GM20000 (cell line): ENCODE measurements around the gene PTH1R.

Source experiments
- DNase-seq: peaks from one replicate; pipeline ENCODE4 v3.0.0; 2012; ENCODE audit warnings: low spot score
- CTCF ChIP-seq: IDR thresholded peaks from 2 replicates; pipeline ENCODE4 v1.5.1; 2012; ENCODE audit warnings: mild to moderate bottlenecking, control low read depth; ENCODE audit errors: extremely low read depth, missing control alignments

Gene PTH1R

GRCh38 chr3:46866032-46866595, 11.4 kb upstream of the PTH1R start:
- no peak for DNase-seq
- TF ChIP-seq CTCF: no peak

- DNase-seq: peak; percentile 87
- peak; percentile 86 for TF ChIP-seq CTCF
Measured at GRCh38 chr3:46866720-46867549, 10.6 kb upstream of the PTH1R start.

- no peak for TF ChIP-seq CTCF
- no peak for DNase-seq
Measured at GRCh38 chr3:46867550-46867898, 10.0 kb upstream of the PTH1R start.

- no peak for DNase-seq
- TF ChIP-seq CTCF: no peak
Measured at GRCh38 chr3:46868287-46868686, 9.2 kb upstream of the PTH1R start.

DNA sequence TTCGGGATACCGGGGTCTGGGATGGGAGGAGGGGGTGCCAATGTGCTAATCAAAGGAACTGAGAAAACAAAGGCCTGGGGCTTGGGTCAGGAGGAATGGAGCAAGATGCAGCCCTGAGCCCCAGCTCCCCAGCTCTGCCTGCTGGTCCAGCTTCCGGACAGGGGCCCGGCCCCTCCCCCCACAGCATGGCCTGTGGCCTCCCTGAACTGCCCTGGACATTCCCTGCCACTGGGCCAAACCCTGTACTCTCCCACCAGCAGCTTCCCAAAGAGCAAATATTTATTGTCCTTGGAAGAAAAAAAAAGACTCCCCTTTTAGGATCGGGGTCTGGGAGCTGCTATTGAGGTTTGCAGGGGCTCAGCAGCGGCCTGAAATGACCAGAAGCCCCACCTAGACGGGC, 8.6 kb upstream of the PTH1R start:
- no peak for TF ChIP-seq CTCF
- no peak for DNase-seq

DNA sequence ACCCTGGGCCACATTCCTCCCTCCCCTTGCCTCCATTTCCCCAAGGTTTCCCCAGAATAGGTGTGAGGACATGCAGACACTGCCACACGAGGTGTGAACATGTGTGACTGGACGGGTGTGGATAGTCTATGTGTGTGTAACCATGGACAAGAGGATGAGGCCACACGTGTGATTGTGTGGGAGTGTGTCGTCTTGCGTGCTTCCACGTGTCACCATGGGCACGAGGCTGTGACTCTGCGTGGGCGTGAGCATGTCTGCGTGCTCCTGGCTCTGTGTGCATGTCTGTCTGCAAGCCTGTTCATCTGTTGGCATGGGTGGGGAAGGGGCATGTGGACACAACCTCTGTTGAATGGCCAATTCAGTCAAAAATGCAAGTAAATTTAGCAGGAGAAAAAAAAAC, 8.1 kb upstream of the PTH1R start:
- DNase-seq: no peak
- TF ChIP-seq CTCF: no peak

- DNase-seq: no peak
- TF ChIP-seq CTCF: no peak
Measured at GRCh38 chr3:46870651-46871050, 6.9 kb upstream of the PTH1R start.
